Erythroblast (primary cell): ENCODE measurements around the gene VSX2.

Experiments
- GATA1 ChIP-seq: IDR thresholded peaks from 2 replicates; pipeline ENCODE4 v1.6.1; 2011; ENCODE audit warnings: low read depth, mild to moderate bottlenecking, control low read depth, low read length, moderate library complexity
- POLR2A ChIP-seq: IDR thresholded peaks from 2 replicates; pipeline ENCODE4 v1.6.1; 2011; ENCODE audit warnings: mild to moderate bottlenecking, low read length

DNA sequence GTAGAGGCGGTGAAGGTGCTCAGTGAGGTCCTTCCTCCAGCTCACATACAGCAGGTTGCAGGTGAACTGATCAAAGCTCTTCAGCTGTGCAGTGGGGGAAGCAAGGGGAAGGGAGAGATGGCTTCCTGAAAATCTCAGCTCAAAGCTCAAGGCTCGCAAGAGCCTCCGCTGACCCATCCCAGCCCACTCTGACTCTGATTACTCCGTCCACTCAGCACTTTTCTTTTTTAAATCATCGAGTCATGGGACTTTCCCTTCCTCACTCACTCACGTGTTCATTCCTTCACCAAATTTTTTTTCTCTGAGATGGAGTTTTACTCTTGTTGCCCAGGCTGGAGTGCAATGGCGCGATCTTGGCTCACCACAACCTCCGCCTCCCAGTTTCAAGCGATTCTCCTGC lies 58.7 kb downstream of the VSX2 start:
- TF ChIP-seq POLR2A (no peak), GATA1 (no peak)
